Thyroid gland (tissue), 4 donors: Measurements from ENCODE around the gene PLA2G10.

Experiments used
- POLR2A ChIP-seq, 2 donors: fragments of 450-650 bp; IDR thresholded peaks; one replicate each; pipeline ENCODE4 v1.6.1; 2017; ENCODE audit warnings: antibody characterized with exemption in 2 of 2, mild to moderate bottlenecking in 2 of 2, moderate library complexity in 1 of 2
- TF ChIP-seq, protein P1 (sequence below), 6 experiments: fragments of 200-600 bp in 3 of 6; fragments of 450-650 bp in 3 of 6; sonication (generic) in 3 of 6; IDR thresholded peaks; one replicate each; pipeline ENCODE4 v1.5.1; 2016 to 2019; ENCODE audit warnings: antibody characterized with exemption in 6 of 6, mild to moderate bottlenecking in 2 of 6, inconsistent platforms in 1 of 6, moderate library complexity in 1 of 6

- TF ChIP-seq, protein P1, sequence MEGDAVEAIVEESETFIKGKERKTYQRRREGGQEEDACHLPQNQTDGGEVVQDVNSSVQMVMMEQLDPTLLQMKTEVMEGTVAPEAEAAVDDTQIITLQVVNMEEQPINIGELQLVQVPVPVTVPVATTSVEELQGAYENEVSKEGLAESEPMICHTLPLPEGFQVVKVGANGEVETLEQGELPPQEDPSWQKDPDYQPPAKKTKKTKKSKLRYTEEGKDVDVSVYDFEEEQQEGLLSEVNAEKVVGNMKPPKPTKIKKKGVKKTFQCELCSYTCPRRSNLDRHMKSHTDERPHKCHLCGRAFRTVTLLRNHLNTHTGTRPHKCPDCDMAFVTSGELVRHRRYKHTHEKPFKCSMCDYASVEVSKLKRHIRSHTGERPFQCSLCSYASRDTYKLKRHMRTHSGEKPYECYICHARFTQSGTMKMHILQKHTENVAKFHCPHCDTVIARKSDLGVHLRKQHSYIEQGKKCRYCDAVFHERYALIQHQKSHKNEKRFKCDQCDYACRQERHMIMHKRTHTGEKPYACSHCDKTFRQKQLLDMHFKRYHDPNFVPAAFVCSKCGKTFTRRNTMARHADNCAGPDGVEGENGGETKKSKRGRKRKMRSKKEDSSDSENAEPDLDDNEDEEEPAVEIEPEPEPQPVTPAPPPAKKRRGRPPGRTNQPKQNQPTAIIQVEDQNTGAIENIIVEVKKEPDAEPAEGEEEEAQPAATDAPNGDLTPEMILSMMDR (IDR thresholded peaks at IDR 0.05), result no peak
- TF ChIP-seq POLR2A (IDR thresholded peaks at IDR 0.05), result no peak
Measured at GRCh38 chr16:14641926-14642325, 52.2 kb downstream of the PLA2G10 start.
